Renal pelvis (tissue), 4 donors: ENCODE data around the gene ADCY1. TPM values are rescaled to one million over a fixed set of nuclear protein-coding genes. Genes with fewer than 3 reads are reported as not detected.
A peak's percentile ranks its signal among the peaks of the same experiment; 100 is the strongest.
"Not testable (repeated sequence)": the region's sequence is repeated elsewhere in the genome, so short reads cannot be mapped to it uniquely, and the experiment has no call there.

Experiments
- DNase-seq: peaks from one replicate; pipeline ENCODE4 v3.0.0-alpha.2; 2013
- polyA plus RNA-seq, 3 donors: library from polyadenylated mRNA; unstranded; fragments of 120-200 nt; gene quantifications; one replicate each; pipeline ENCODE4 v1.2.1, GENCODE V29; 2013; ENCODE audit not compliant: insufficient read length in 3 of 3

The ADCY1 gene
- polyA plus RNA-seq, 3 donors: 3.6 to 3.8 (median 3.7) TPM

- peak; percentile 5 for DNase-seq
Measured at GRCh38 chr7:45709168-45710042, 135.2 kb downstream of the ADCY1 start.

- no peak for DNase-seq
Measured at GRCh38 chr7:45710271-45711160, 136.3 kb downstream of the ADCY1 start.

- no peak for DNase-seq
Measured at GRCh38 chr7:45711161-45711490, 137.0 kb downstream of the ADCY1 start.

GRCh38 chr7:45712057-45712689, 138.0 kb downstream of the ADCY1 start:
- DNase-seq: no peak

GRCh38 chr7:45712872-45713668, 138.9 kb downstream of the ADCY1 start:
- no peak for DNase-seq

- DNase-seq: no peak
Measured at GRCh38 chr7:45713669-45714520, 139.7 kb downstream of the ADCY1 start.

- no peak for DNase-seq
Measured at GRCh38 chr7:45714521-45714820, 140.3 kb downstream of the ADCY1 start.

- no peak for DNase-seq
Measured at GRCh38 chr7:45715471-45716352, 141.5 kb downstream of the ADCY1 start.

GRCh38 chr7:45716380-45717203, 142.4 kb downstream of the ADCY1 start:
- DNase-seq: no peak

GRCh38 chr7:45717537-45718235, 143.5 kb downstream of the ADCY1 start:
- DNase-seq: no peak

GRCh38 chr7:45718464-45719330, 144.5 kb downstream of the ADCY1 start:
- no peak for DNase-seq

- DNase-seq: no peak
Measured at GRCh38 chr7:45720989-45721388, 146.8 kb downstream of the ADCY1 start.

- DNase-seq: no peak
Measured at GRCh38 chr7:45721686-45722598, 147.8 kb downstream of the ADCY1 start.

- DNase-seq: not testable (repeated sequence)
Measured at GRCh38 chr7:45725231-45725630, 151.1 kb downstream of the ADCY1 start.

GRCh38 chr7:45726883-45727282, 152.7 kb downstream of the ADCY1 start:
- DNase-seq: no peak
